SJCRH30 (cell line): Measurements from ENCODE around the gene LHX2. TPM values are rescaled to one million over a fixed set of nuclear protein-coding genes. Genes with fewer than 3 reads are reported as not detected.
A peak's percentile ranks its signal among the peaks of the same experiment; 100 is the strongest.

Experiments used
- DNase-seq, 2 experiments: peaks; one replicate each; pipeline ENCODE4 v3.0.0-alpha.2; 2015 to 2020
- H3K27ac ChIP-seq: fragments of 250-450 bp; sonication (Bioruptor Pico); 2 replicates; pipeline ENCODE4 v1.5.1; 2020; ENCODE audit warnings: mild to moderate bottlenecking, moderate library complexity
- H3K27me3 ChIP-seq: fragments of 250-450 bp; sonication (Bioruptor Pico); 2 replicates; pipeline ENCODE4 v1.5.1; 2020; ENCODE audit warnings: mild to moderate bottlenecking, moderate library complexity
- H3K36me3 ChIP-seq: fragments of 250-450 bp; sonication (Bioruptor Pico); 2 replicates; pipeline ENCODE4 v1.5.1; 2020; ENCODE audit warnings: mild to moderate bottlenecking, moderate library complexity
- H3K4me1 ChIP-seq: fragments of 250-450 bp; sonication (Bioruptor Pico); 2 replicates; pipeline ENCODE4 v1.5.1; 2020; ENCODE audit warnings: mild to moderate bottlenecking, moderate library complexity
- H3K4me3 ChIP-seq: fragments of 250-450 bp; sonication (Bioruptor Pico); 2 replicates; pipeline ENCODE4 v1.5.1; 2020; ENCODE audit warnings: mild to moderate bottlenecking, moderate library complexity
- H3K9me3 ChIP-seq: fragments of 250-450 bp; sonication (Bioruptor Pico); replicated peaks from 2 replicates; pipeline ENCODE4 v1.5.1; 2020; ENCODE audit warnings: mild to moderate bottlenecking, moderate library complexity
- total RNA-seq: library from RNA; depleted of rRNA; stranded (reverse); fragments of >200 nt; shearing (Covaris generic); gene quantifications from 2 replicates; pipeline ENCODE4 v1.2.3, GENCODE V29; 2014

Gene LHX2
- total RNA-seq, 1 experiment from 2014 or later, result 1.6 TPM

GRCh38 chr9:124029617-124030016 is 18.0 kb downstream of the LHX2 start:
- no peak overlapping the region for H3K4me3 ChIP-seq
- peaks cover 3% of the 10 kb centered on the region; the same call in 1 of the 2 replicates for H3K27me3 ChIP-seq
- H3K36me3 ChIP-seq, result no peaks in the 10 kb centered on the region
- DNase-seq, result no peak
- H3K27ac ChIP-seq, result no peak overlapping the region
- H3K9me3 ChIP-seq, result no peaks in the 10 kb centered on the region
- no peaks in the 10 kb centered on the region for H3K4me1 ChIP-seq

DNA sequence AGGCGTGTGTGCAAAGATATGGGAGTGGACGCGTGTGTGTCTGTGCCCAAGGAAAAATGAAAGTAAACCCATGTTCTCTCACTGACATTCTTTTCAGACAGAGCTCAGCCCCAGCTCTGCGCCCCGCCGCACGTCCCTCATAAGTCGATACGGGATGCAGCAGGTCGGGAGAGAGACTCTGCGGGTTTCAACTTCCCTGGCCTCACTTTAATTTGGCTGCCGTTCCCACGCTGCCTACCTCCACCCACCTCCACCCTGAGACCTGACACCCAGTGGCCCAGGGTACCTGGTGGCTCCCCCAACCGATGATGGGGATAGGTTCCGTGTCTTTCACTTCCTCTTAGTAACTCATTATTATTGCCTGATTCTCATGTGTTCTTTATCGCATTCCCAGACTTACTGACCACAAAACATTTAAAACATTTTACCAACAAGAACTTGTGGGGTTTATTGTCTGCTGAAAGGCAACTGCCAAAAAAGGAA is 19.4 kb downstream of the LHX2 start:
- no peaks in the 10 kb centered on the region for H3K9me3 ChIP-seq
- H3K36me3 ChIP-seq, result no peaks in the 10 kb centered on the region
- H3K4me3 ChIP-seq, result no peak overlapping the region
- H3K27me3 ChIP-seq, result peaks cover 3% of the 10 kb centered on the region; the same call in 1 of the 2 replicates
- no peak overlapping the region for H3K27ac ChIP-seq
- H3K4me1 ChIP-seq, result no peaks in the 10 kb centered on the region
- DNase-seq, result no peak

DNA sequence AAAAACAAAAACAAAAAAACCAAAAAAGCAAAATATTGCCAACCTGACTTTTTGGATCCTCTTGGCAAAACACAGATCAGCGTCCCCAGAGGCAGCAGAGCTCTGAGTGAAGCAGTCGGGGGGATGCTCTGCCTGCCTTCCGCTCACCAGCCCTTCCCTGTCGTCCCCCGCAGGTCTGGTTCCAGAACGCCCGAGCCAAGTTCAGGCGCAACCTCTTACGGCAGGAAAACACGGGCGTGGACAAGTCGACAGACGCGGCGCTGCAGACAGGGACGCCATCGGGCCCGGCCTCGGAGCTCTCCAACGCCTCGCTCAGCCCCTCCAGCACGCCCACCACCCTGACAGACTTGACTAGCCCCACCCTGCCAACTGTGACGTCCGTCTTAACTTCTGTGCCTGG is 20.7 kb downstream of the LHX2 start:
- H3K4me3 ChIP-seq, result no peak overlapping the region
- no peak overlapping the region for H3K27ac ChIP-seq
- no peaks in the 10 kb centered on the region for H3K9me3 ChIP-seq
- no peaks in the 10 kb centered on the region; the same call in 1 of the 2 replicates for H3K27me3 ChIP-seq
- H3K36me3 ChIP-seq, result no peaks in the 10 kb centered on the region
- DNase-seq, result no peak
- no peaks in the 10 kb centered on the region for H3K4me1 ChIP-seq

GRCh38 chr9:124033348-124033747 is 21.8 kb downstream of the LHX2 start:
- H3K27me3 ChIP-seq, result no peaks in the 10 kb centered on the region; the same call in 1 of the 2 replicates
- H3K27ac ChIP-seq, result no peak overlapping the region
- H3K4me3 ChIP-seq, result no peak overlapping the region
- H3K36me3 ChIP-seq, result no peaks in the 10 kb centered on the region
- no peaks in the 10 kb centered on the region for H3K9me3 ChIP-seq
- DNase-seq, result no peak
- no peaks in the 10 kb centered on the region for H3K4me1 ChIP-seq

DNA sequence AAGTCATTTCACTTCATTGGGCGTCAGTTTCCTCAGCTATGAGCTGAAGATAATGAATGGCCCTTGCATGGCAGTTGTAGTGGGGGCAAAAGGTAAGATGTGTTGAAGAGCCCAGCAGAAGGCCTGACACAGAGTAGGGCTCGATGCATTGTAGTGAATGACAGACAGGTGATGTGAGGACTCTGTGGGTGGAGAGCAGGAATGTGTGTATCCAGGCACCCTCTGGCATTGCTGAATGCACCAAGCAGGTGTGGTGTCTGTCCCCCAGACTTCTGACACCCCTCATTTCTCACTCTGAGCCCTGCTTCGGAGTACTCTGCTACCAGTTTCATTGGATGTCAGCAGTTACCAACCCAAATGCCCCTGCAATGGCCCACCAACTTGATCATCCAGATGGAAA is 22.4 kb downstream of the LHX2 start:
- no peak for DNase-seq
- Histone ChIP-seq H3K4me3 (no peak overlapping the region), H3K9me3 (no peaks in the 10 kb centered on the region), H3K4me1 (no peaks in the 10 kb centered on the region), H3K27me3 (no peaks in the 10 kb centered on the region; the same call in 1 of the 2 replicates), H3K27ac (no peak overlapping the region), H3K36me3 (no peaks in the 10 kb centered on the region)

DNA sequence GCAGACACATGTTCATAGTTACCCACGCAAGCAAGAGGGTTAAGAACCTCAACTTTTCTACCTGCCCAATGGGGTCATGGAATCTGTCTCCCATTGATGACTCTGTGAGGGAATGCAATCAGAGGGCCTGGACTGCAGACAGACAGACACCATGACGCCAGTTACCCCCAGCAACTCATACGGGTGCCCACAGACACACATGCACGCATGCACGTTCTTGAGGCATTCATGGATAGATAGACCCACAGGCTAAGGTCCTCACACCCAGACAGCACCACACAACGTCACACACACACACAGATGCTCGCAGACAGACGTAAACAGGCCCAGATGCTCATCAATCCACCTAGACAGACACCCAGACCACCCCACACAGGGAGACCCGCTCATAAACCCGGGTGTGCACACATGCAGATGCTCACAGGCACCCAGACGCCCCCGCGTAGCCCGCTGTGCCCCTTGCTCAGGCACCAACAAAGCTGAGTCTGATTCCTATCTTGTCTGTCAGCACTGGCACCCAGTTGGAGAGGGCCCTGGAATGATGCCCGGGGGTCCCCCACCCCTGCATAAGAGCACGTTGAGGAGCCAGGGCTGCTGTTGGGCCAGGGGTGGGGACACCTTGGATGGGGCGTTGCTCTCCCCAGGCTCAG is 23.6 kb downstream of the LHX2 start:
- no peaks in the 10 kb centered on the region for H3K4me1 ChIP-seq
- no peak overlapping the region for H3K4me3 ChIP-seq
- no peaks in the 10 kb centered on the region for H3K36me3 ChIP-seq
- H3K27ac ChIP-seq, result no peak overlapping the region
- no peak for DNase-seq
- H3K9me3 ChIP-seq, result no peaks in the 10 kb centered on the region
- H3K27me3 ChIP-seq, result no peaks in the 10 kb centered on the region; the same call in 1 of the 2 replicates

- no peaks in the 10 kb centered on the region; the same call in 1 of the 2 replicates for H3K27me3 ChIP-seq
- H3K27ac ChIP-seq, result no peak overlapping the region
Measured at GRCh38 chr9:124036578-124036977, 25.0 kb downstream of the LHX2 start.

GRCh38 chr9:124037790-124038189 is 26.2 kb downstream of the LHX2 start:
- Histone ChIP-seq H3K4me3 (no peak overlapping the region), H3K27ac (no peak overlapping the region), H3K9me3 (no peaks in the 10 kb centered on the region), H3K27me3 (no peaks in the 10 kb centered on the region; the same call in 1 of the 2 replicates), H3K4me1 (no peaks in the 10 kb centered on the region; the same call in 1 of the 2 replicates), H3K36me3 (no peaks in the 10 kb centered on the region)
- DNase-seq, result no peak

More at GRCh38 chr9:124036578-124036977, 25.0 kb downstream of the LHX2 start:
- H3K4me1 ChIP-seq, result no peaks in the 10 kb centered on the region
- H3K36me3 ChIP-seq, result no peaks in the 10 kb centered on the region
- DNase-seq, result no peak
- H3K4me3 ChIP-seq, result no peak overlapping the region
- no peaks in the 10 kb centered on the region for H3K9me3 ChIP-seq

GRCh38 chr9:124038239-124038638 is 26.7 kb downstream of the LHX2 start:
- Histone ChIP-seq H3K9me3 (no peaks in the 10 kb centered on the region), H3K27ac (no peak overlapping the region), H3K4me1 (no peaks in the 10 kb centered on the region; the same call in 1 of the 2 replicates), H3K36me3 (no peaks in the 10 kb centered on the region), H3K27me3 (no peaks in the 10 kb centered on the region; the same call in 1 of the 2 replicates), H3K4me3 (no peak overlapping the region)
- DNase-seq, result no peak

- no peaks in the 10 kb centered on the region; the same call in 1 of the 2 replicates for H3K4me1 ChIP-seq
- H3K27ac ChIP-seq, result no peak overlapping the region
- H3K4me3 ChIP-seq, result no peak overlapping the region
- no peaks in the 10 kb centered on the region; the same call in 1 of the 2 replicates for H3K27me3 ChIP-seq
- H3K9me3 ChIP-seq, result no peaks in the 10 kb centered on the region
- no peaks in the 10 kb centered on the region for H3K36me3 ChIP-seq
- no peak for DNase-seq
Measured at GRCh38 chr9:124038790-124039633, 27.4 kb downstream of the LHX2 start.

- DNase-seq, result no peak
- Histone ChIP-seq H3K27ac (no peak overlapping the region), H3K27me3 (no peaks in the 10 kb centered on the region), H3K4me3 (peak overlapping the region; percentile 47), H3K9me3 (no peaks in the 10 kb centered on the region), H3K36me3 (no peaks in the 10 kb centered on the region), H3K4me1 (peaks cover 4% of the 10 kb centered on the region; the same call in 1 of the 2 replicates)
Measured at GRCh38 chr9:124040186-124040931, 28.8 kb downstream of the LHX2 start.

- no peak overlapping the region for H3K27ac ChIP-seq
- 0 out of 2 replicates have a peak, but pooled peaks cover 3% of the 10 kb centered on the region for H3K27me3 ChIP-seq
- DNase-seq, result peak; percentile 44 to 70
- peaks cover 4% of the 10 kb centered on the region; the same call in 1 of the 2 replicates for H3K4me1 ChIP-seq
- no peaks in the 10 kb centered on the region for H3K9me3 ChIP-seq
- H3K4me3 ChIP-seq, result peak overlapping the region; percentile 47
- H3K36me3 ChIP-seq, result no peaks in the 10 kb centered on the region
Measured at GRCh38 chr9:124040935-124041816, 29.6 kb downstream of the LHX2 start.

GRCh38 chr9:124041817-124042116 is 30.2 kb downstream of the LHX2 start:
- no peak for DNase-seq
- H3K27ac ChIP-seq, result no peak overlapping the region
- H3K4me1 ChIP-seq, result peaks cover 4% of the 10 kb centered on the region; the same call in 1 of the 2 replicates
- H3K4me3 ChIP-seq, result no peak overlapping the region
- no peaks in the 10 kb centered on the region for H3K36me3 ChIP-seq
- H3K27me3 ChIP-seq, result 0 out of 2 replicates have a peak, but pooled peaks cover 3% of the 10 kb centered on the region
- H3K9me3 ChIP-seq, result no peaks in the 10 kb centered on the region
